Glutamatergic neuron (in vitro differentiated cells): ENCODE measurements around the gene IKBKG. TPM values are rescaled to one million over a fixed set of nuclear protein-coding genes. Genes with fewer than 3 reads are reported as not detected.

ENCODE experiments used
- DNase-seq: peaks from one replicate; pipeline ENCODE4 v3.0.0; 2022
- H3K27ac Mint-ChIP-seq: one replicate; pipeline ENCODE4 v1.8.0; 2020; ENCODE audit warnings: mild to moderate bottlenecking, mixed read lengths, inconsistent platforms; ENCODE audit not compliant: unreplicated experiment
- H3K27me3 Mint-ChIP-seq: one replicate; pipeline ENCODE4 v1.8.0; 2020; ENCODE audit warnings: mild to moderate bottlenecking, moderate library complexity, mixed read lengths, inconsistent platforms; ENCODE audit not compliant: unreplicated experiment
- H3K36me3 Mint-ChIP-seq: one replicate; pipeline ENCODE4 v1.8.0; 2020; ENCODE audit warnings: mild to moderate bottlenecking, mixed read lengths, inconsistent platforms; ENCODE audit not compliant: unreplicated experiment
- H3K4me1 Mint-ChIP-seq: one replicate; pipeline ENCODE4 v1.8.0; 2020; ENCODE audit warnings: mild to moderate bottlenecking, low read depth, mixed read lengths, inconsistent platforms; ENCODE audit not compliant: unreplicated experiment
- H3K4me3 Mint-ChIP-seq: one replicate; pipeline ENCODE4 v1.8.0; 2020; ENCODE audit warnings: mild to moderate bottlenecking, mixed read lengths, inconsistent platforms; ENCODE audit not compliant: unreplicated experiment
- H3K9me3 Mint-ChIP-seq: one replicate; pipeline ENCODE4 v1.8.0; 2020; ENCODE audit warnings: mild to moderate bottlenecking, moderate library complexity, mixed read lengths, inconsistent platforms; ENCODE audit not compliant: unreplicated experiment
- total RNA-seq: library from RNA; stranded (reverse); fragmentation: NEBNext Ultra II Directional; extraction: Animal tissue kit (Norgen Biotek cat#: 25700); gene quantifications from one replicate; pipeline ENCODE4 v1.2.1, GENCODE V29; 2021; ENCODE audit not compliant: unreplicated experiment
- TF ChIP-seq, protein P1 (sequence below): fragments of 200-600 bp; sonication (generic); IDR thresholded peaks from one replicate; pipeline ENCODE4 v1.5.0; 2021; ENCODE audit not compliant: partially characterized antibody, unreplicated experiment

IKBKG gene
- total RNA-seq, 1 donor from 2014 or later, result 27.6 TPM

- Mint-ChIP-seq H3K27ac (no peak overlapping the region), H3K4me3 (no peak overlapping the region), H3K9me3 (peaks cover 2% of the 10 kb centered on the region), H3K36me3 (peaks cover 9% of the 10 kb centered on the region), H3K27me3 (peaks cover 3% of the 10 kb centered on the region), H3K4me1 (no peaks in the 10 kb centered on the region)
- TF ChIP-seq, protein P1, sequence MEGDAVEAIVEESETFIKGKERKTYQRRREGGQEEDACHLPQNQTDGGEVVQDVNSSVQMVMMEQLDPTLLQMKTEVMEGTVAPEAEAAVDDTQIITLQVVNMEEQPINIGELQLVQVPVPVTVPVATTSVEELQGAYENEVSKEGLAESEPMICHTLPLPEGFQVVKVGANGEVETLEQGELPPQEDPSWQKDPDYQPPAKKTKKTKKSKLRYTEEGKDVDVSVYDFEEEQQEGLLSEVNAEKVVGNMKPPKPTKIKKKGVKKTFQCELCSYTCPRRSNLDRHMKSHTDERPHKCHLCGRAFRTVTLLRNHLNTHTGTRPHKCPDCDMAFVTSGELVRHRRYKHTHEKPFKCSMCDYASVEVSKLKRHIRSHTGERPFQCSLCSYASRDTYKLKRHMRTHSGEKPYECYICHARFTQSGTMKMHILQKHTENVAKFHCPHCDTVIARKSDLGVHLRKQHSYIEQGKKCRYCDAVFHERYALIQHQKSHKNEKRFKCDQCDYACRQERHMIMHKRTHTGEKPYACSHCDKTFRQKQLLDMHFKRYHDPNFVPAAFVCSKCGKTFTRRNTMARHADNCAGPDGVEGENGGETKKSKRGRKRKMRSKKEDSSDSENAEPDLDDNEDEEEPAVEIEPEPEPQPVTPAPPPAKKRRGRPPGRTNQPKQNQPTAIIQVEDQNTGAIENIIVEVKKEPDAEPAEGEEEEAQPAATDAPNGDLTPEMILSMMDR, result no peak
- DNase-seq, result no peak
Measured at GRCh38 chrX:154506483-154507332, 40.7 kb upstream of the IKBKG start.

DNA sequence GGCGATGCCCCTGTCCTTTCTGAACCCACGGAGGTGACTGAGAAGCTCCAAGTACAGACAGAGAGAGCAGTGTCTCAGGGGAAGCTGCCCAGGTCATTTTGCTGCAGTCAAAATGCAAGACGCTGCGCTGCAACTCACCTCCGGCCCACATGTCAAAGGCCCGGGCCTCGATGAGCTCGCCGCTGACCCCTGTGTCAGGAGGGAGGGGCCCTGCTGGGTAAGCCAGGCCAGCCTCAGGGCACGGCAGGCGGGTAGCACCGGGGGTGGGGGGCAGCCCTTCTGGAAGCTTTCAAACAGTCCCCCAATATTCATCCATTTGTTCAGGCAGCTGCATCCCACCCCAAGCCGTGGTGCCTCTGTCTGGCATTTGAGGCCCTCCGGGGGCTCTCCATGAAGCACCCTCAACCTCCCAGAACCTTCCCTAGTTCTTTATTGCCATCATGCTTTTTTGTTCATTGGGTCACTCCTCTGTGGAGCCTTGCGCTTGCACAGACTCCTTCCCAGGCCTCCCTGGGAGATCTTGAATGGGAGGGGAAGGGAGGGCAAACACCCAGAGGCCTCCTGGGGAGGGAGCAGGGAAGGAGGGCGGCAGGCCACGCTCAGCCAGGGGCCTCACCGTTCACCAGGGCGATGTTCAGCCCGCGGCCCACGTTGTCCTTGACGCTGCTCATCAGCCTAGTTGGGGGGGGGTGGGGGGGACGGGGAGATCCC, 39.6 kb upstream of the IKBKG start:
- peaks cover 2% of the 10 kb centered on the region for H3K9me3 Mint-ChIP-seq
- no peak overlapping the region for H3K27ac Mint-ChIP-seq
- no peak overlapping the region for H3K4me3 Mint-ChIP-seq
- no peaks in the 10 kb centered on the region for H3K4me1 Mint-ChIP-seq
- DNase-seq, result no peak
- H3K27me3 Mint-ChIP-seq, result peaks cover 3% of the 10 kb centered on the region
- TF ChIP-seq, protein P1, result no peak
- peaks cover 9% of the 10 kb centered on the region for H3K36me3 Mint-ChIP-seq

DNA sequence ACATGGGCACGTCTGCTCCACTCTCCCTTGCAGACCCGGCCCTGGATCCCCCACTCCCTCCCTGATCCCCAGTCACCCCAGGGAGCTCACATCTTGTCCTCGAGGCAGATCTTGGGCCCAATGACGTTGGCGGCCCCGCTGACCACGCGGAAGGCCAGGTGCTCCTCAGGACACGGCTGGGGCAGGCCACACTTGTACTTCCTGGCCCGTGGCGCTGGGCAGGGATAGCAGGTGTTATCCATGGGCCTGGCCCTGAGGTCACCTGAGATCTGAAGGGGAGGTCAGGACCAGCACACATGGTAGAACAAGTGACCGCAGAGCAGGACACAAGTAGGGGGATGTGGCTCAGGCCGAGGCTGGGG, 39.1 kb upstream of the IKBKG start:
- no peak overlapping the region for H3K27ac Mint-ChIP-seq
- H3K4me3 Mint-ChIP-seq, result no peak overlapping the region
- no peak for DNase-seq
- peaks cover 9% of the 10 kb centered on the region for H3K36me3 Mint-ChIP-seq
- TF ChIP-seq, protein P1, result no peak
- peaks cover 3% of the 10 kb centered on the region for H3K27me3 Mint-ChIP-seq
- H3K4me1 Mint-ChIP-seq, result no peaks in the 10 kb centered on the region
- no peaks in the 10 kb centered on the region for H3K9me3 Mint-ChIP-seq

DNA sequence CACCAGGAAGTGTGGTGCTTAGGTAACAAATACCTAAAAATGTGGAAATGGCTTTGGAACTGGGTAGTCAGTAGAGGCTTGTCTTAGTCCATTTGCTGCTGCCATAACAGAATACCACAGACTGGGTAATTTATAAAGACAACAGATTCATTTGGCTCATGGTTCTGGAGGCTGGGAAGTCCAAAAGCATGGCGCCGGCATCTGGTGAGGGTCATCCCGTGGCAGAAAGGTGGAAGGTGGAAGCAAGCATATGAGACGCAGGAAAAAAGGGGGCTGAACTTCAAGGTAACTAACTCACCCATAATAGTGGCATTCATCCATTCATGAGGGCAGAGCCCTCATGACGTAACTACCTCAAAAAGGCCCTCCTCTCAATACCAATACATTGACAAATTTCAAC, 38.0 kb upstream of the IKBKG start:
- DNase-seq, result no peak
- H3K4me3 Mint-ChIP-seq, result no peak overlapping the region
- peaks cover 3% of the 10 kb centered on the region for H3K27me3 Mint-ChIP-seq
- H3K27ac Mint-ChIP-seq, result no peak overlapping the region
- H3K4me1 Mint-ChIP-seq, result no peaks in the 10 kb centered on the region
- peaks cover 9% of the 10 kb centered on the region for H3K36me3 Mint-ChIP-seq
- H3K9me3 Mint-ChIP-seq, result no peaks in the 10 kb centered on the region
- TF ChIP-seq, protein P1, result no peak

GRCh38 chrX:154511761-154512160, 35.7 kb upstream of the IKBKG start:
- H3K4me3 Mint-ChIP-seq, result no peak overlapping the region
- peaks cover 3% of the 10 kb centered on the region for H3K27me3 Mint-ChIP-seq
- H3K27ac Mint-ChIP-seq, result no peak overlapping the region
- H3K9me3 Mint-ChIP-seq, result no peaks in the 10 kb centered on the region
- no peaks in the 10 kb centered on the region for H3K4me1 Mint-ChIP-seq
- DNase-seq, result no peak
- H3K36me3 Mint-ChIP-seq, result peaks cover 9% of the 10 kb centered on the region
- TF ChIP-seq, protein P1, result no peak
